Activated naive CD4-positive, alpha-beta T cell treated with anti-CD3 and anti-CD28 coated beads, Interleukin-2, amount 10 ng/mL, durations not matched to agents 7 days and 5 days (primary cell): ENCODE results near the gene XRN1.

Experiments
- CTCF ChIA-PET: fragments of 350-600 bp; sonication (Branson Sonifier 250); formaldehyde crosslinking; loops from one replicate; lab custom pipeline; 2021; ENCODE audit warnings: antibody characterized with exemption; lab: Charles Lee
- DNase-seq: peaks from one replicate; pipeline ENCODE4 v3.0.0-alpha.2; 2020
- H3K27ac Mint-ChIP-seq: one replicate; pipeline ENCODE4 v1.8.0; 2021; ENCODE audit warnings: mild to moderate bottlenecking, moderate library complexity, mixed read lengths
- H3K27me3 Mint-ChIP-seq: one replicate; pipeline ENCODE4 v1.8.0; 2021; ENCODE audit warnings: mild to moderate bottlenecking, mixed read lengths
- H3K36me3 Mint-ChIP-seq: one replicate; pipeline ENCODE4 v1.8.0; 2021; ENCODE audit warnings: mixed read lengths
- H3K4me1 Mint-ChIP-seq: one replicate; pipeline ENCODE4 v1.8.0; 2021; ENCODE audit warnings: mixed read lengths
- H3K4me3 Mint-ChIP-seq: one replicate; pipeline ENCODE4 v1.8.0; 2021; ENCODE audit warnings: mild to moderate bottlenecking, moderate library complexity, mixed read lengths
- H3K9me3 Mint-ChIP-seq: one replicate; pipeline ENCODE4 v1.8.0; 2021; ENCODE audit warnings: mixed read lengths

The XRN1 gene

GRCh38 chr3:142281474-142281873 is 166.4 kb downstream of the XRN1 start:
- no peak overlapping the region for H3K27ac Mint-ChIP-seq
- H3K9me3 Mint-ChIP-seq, result no peaks in the 10 kb centered on the region
- H3K27me3 Mint-ChIP-seq, result no peaks in the 10 kb centered on the region
- peaks cover 7% of the 10 kb centered on the region for H3K4me1 Mint-ChIP-seq
- CTCF ChIA-PET, result interaction anchor here (0.8 to 5.5 kb wide), 5 partner anchors 101 to 321 kb away, joined by 3 to 40 read pairs (median 3); no protein-coding TSS in a partner anchor
- peaks cover 2% of the 10 kb centered on the region for H3K36me3 Mint-ChIP-seq
- no peak overlapping the region for H3K4me3 Mint-ChIP-seq
- no peak for DNase-seq

- Mint-ChIP-seq H3K4me3 (no peak overlapping the region), H3K27me3 (peaks cover 4% of the 10 kb centered on the region), H3K27ac (no peak overlapping the region), H3K4me1 (peaks cover 15% of the 10 kb centered on the region), H3K9me3 (no peaks in the 10 kb centered on the region), H3K36me3 (peaks cover 2% of the 10 kb centered on the region)
- peak; percentile 55 for DNase-seq
- CTCF ChIA-PET, result interaction anchor here (0.6 to 5.5 kb wide), 18 partner anchors 11 to 819 kb away, joined by 3 to 40 read pairs (median 3); partner anchors contain the start of gene TFDP2
Measured at GRCh38 chr3:142279965-142280590, 167.8 kb downstream of the XRN1 start.

GRCh38 chr3:142278451-142278850 is 169.4 kb downstream of the XRN1 start:
- CTCF ChIA-PET, result interaction anchor here (0.6 to 5.5 kb wide), 6 partner anchors 23 to 364 kb away, joined by 3 to 40 read pairs (median 4); no protein-coding TSS in a partner anchor
- Mint-ChIP-seq H3K36me3 (no peaks in the 10 kb centered on the region), H3K4me3 (no peak overlapping the region), H3K9me3 (no peaks in the 10 kb centered on the region), H3K4me1 (peaks cover 15% of the 10 kb centered on the region), H3K27ac (no peak overlapping the region), H3K27me3 (peaks cover 4% of the 10 kb centered on the region)
- no peak for DNase-seq

GRCh38 chr3:142276781-142277180 is 171.1 kb downstream of the XRN1 start:
- Mint-ChIP-seq H3K4me3 (no peak overlapping the region), H3K27me3 (peaks cover 4% of the 10 kb centered on the region), H3K27ac (no peak overlapping the region), H3K4me1 (peaks cover 8% of the 10 kb centered on the region), H3K9me3 (no peaks in the 10 kb centered on the region), H3K36me3 (no peaks in the 10 kb centered on the region)
- CTCF ChIA-PET, result no interaction called here
- no peak for DNase-seq

- Mint-ChIP-seq H3K4me3 (no peak overlapping the region), H3K9me3 (peaks cover 2% of the 10 kb centered on the region), H3K36me3 (no peaks in the 10 kb centered on the region), H3K27me3 (peaks cover 4% of the 10 kb centered on the region), H3K4me1 (peaks cover 14% of the 10 kb centered on the region), H3K27ac (no peak overlapping the region)
- DNase-seq, result no peak
- CTCF ChIA-PET, result no interaction called here
Measured at GRCh38 chr3:142275856-142276255, 172.0 kb downstream of the XRN1 start.

GRCh38 chr3:142274908-142275307 is 172.9 kb downstream of the XRN1 start:
- CTCF ChIA-PET, result interaction anchor here (0.8 kb wide), 1 partner anchor 252 kb away, joined by 3 read pairs; no protein-coding TSS in a partner anchor
- H3K36me3 Mint-ChIP-seq, result peaks cover 5% of the 10 kb centered on the region
- peaks cover 23% of the 10 kb centered on the region for H3K4me1 Mint-ChIP-seq

GRCh38 chr3:142273501-142273900 is 174.3 kb downstream of the XRN1 start:
- DNase-seq, result no peak
- Mint-ChIP-seq H3K4me1 (peaks cover 32% of the 10 kb centered on the region), H3K36me3 (peaks cover 5% of the 10 kb centered on the region), H3K4me3 (no peak overlapping the region), H3K27me3 (peaks cover 4% of the 10 kb centered on the region), H3K27ac (no peak overlapping the region), H3K9me3 (peaks cover 6% of the 10 kb centered on the region)
- CTCF ChIA-PET, result no interaction called here

More at GRCh38 chr3:142274908-142275307, 172.9 kb downstream of the XRN1 start:
- Mint-ChIP-seq H3K4me3 (no peak overlapping the region), H3K27me3 (peaks cover 4% of the 10 kb centered on the region), H3K27ac (no peak overlapping the region), H3K9me3 (peaks cover 6% of the 10 kb centered on the region)
- DNase-seq, result no peak

GRCh38 chr3:142272200-142272891 is 175.5 kb downstream of the XRN1 start:
- peak overlapping the region; percentile 8 for H3K27ac Mint-ChIP-seq

GRCh38 chr3:142270407-142270806 is 177.4 kb downstream of the XRN1 start:
- Mint-ChIP-seq H3K4me1 (peaks cover 27% of the 10 kb centered on the region), H3K27ac (peak overlapping the region; percentile 78), H3K27me3 (no peaks in the 10 kb centered on the region), H3K36me3 (peaks cover 5% of the 10 kb centered on the region), H3K4me3 (no peak overlapping the region), H3K9me3 (peaks cover 7% of the 10 kb centered on the region)
- CTCF ChIA-PET, result interaction anchor here (1.4 to 2.4 kb wide), 2 partner anchors 10 kb away, joined by 3 to 8 read pairs; no protein-coding TSS in a partner anchor
- peak; percentile 53 for DNase-seq

More at GRCh38 chr3:142272200-142272891, 175.5 kb downstream of the XRN1 start:
- CTCF ChIA-PET, result no interaction called here
- DNase-seq, result no peak
- H3K36me3 Mint-ChIP-seq, result peaks cover 5% of the 10 kb centered on the region
- H3K27me3 Mint-ChIP-seq, result peaks cover 4% of the 10 kb centered on the region
- peaks cover 6% of the 10 kb centered on the region for H3K9me3 Mint-ChIP-seq
- peaks cover 35% of the 10 kb centered on the region for H3K4me1 Mint-ChIP-seq
- no peak overlapping the region for H3K4me3 Mint-ChIP-seq

- CTCF ChIA-PET, result interaction anchor here (1.4 to 2.4 kb wide), 2 partner anchors 10 kb away, joined by 3 to 8 read pairs; no protein-coding TSS in a partner anchor
Measured at GRCh38 chr3:142269767-142270166, 178.1 kb downstream of the XRN1 start.

GRCh38 chr3:142268426-142268825 is 179.4 kb downstream of the XRN1 start:
- Mint-ChIP-seq H3K4me1 (peaks cover 27% of the 10 kb centered on the region), H3K9me3 (peaks cover 7% of the 10 kb centered on the region)
- CTCF ChIA-PET, result interaction anchor here (2.4 kb wide), 1 partner anchor 12 kb away, joined by 8 read pairs; no protein-coding TSS in a partner anchor

More at GRCh38 chr3:142269767-142270166, 178.1 kb downstream of the XRN1 start:
- Mint-ChIP-seq H3K4me1 (peaks cover 27% of the 10 kb centered on the region), H3K27me3 (no peaks in the 10 kb centered on the region), H3K9me3 (peaks cover 7% of the 10 kb centered on the region), H3K27ac (peak overlapping the region; percentile 78), H3K36me3 (peaks cover 5% of the 10 kb centered on the region), H3K4me3 (no peak overlapping the region)
- no peak for DNase-seq

GRCh38 chr3:142267269-142267668 is 180.6 kb downstream of the XRN1 start:
- H3K4me1 Mint-ChIP-seq, result peaks cover 27% of the 10 kb centered on the region
- no peak for DNase-seq
- H3K27ac Mint-ChIP-seq, result no peak overlapping the region
- peaks cover 7% of the 10 kb centered on the region for H3K9me3 Mint-ChIP-seq
- H3K27me3 Mint-ChIP-seq, result no peaks in the 10 kb centered on the region
- CTCF ChIA-PET, result no interaction called here
- H3K4me3 Mint-ChIP-seq, result no peak overlapping the region
- peaks cover 5% of the 10 kb centered on the region for H3K36me3 Mint-ChIP-seq

More at GRCh38 chr3:142268426-142268825, 179.4 kb downstream of the XRN1 start:
- Mint-ChIP-seq H3K27ac (no peak overlapping the region), H3K27me3 (no peaks in the 10 kb centered on the region), H3K4me3 (no peak overlapping the region), H3K36me3 (peaks cover 5% of the 10 kb centered on the region)
- no peak for DNase-seq

- Mint-ChIP-seq H3K27ac (no peak overlapping the region), H3K9me3 (peaks cover 2% of the 10 kb centered on the region), H3K4me3 (no peak overlapping the region), H3K4me1 (no peaks in the 10 kb centered on the region), H3K36me3 (no peaks in the 10 kb centered on the region), H3K27me3 (peaks cover 3% of the 10 kb centered on the region)
- no peak for DNase-seq
- CTCF ChIA-PET, result interaction anchor here (0.6 kb wide), 1 partner anchor 17 kb away, joined by 3 read pairs; no protein-coding TSS in a partner anchor
Measured at GRCh38 chr3:142263112-142263511, 184.7 kb downstream of the XRN1 start.

GRCh38 chr3:142259359-142259758 is 188.5 kb downstream of the XRN1 start:
- no peak for DNase-seq
- H3K9me3 Mint-ChIP-seq, result peaks cover 8% of the 10 kb centered on the region
- peaks cover 24% of the 10 kb centered on the region for H3K27me3 Mint-ChIP-seq
- H3K36me3 Mint-ChIP-seq, result no peaks in the 10 kb centered on the region
- H3K27ac Mint-ChIP-seq, result no peak overlapping the region
- H3K4me1 Mint-ChIP-seq, result no peaks in the 10 kb centered on the region
- H3K4me3 Mint-ChIP-seq, result no peak overlapping the region
- CTCF ChIA-PET, result interaction anchor here (1.0 kb wide), 1 partner anchor 11 kb away, joined by 3 read pairs; no protein-coding TSS in a partner anchor
